SU-DHL-6 (cell line): ENCODE data around the gene ARHGAP35.

Source experiments
- H2AFZ ChIP-seq: fragments of 200-600 bp; sonication (generic); 2 replicates; pipeline ENCODE4 v1.6.1; 2014; ENCODE audit warnings: low read depth, mild to moderate bottlenecking, moderate library complexity, mixed read lengths, antibody characterized with exemption, low read length; ENCODE audit not compliant: severe bottlenecking
- H3F3A ChIP-seq: fragments of 200-600 bp; shearing (Covaris generic); 2 replicates; pipeline ENCODE4 v1.6.0; 2016; ENCODE audit warnings: antibody characterized with exemption, mild to moderate bottlenecking; ENCODE audit not compliant: insufficient read depth
- H3K27ac ChIP-seq: fragments of 200-600 bp; sonication (generic); 2 replicates; pipeline ENCODE4 v1.5.1; 2016; ENCODE audit warnings: low read depth, mild to moderate bottlenecking, low read length, moderate library complexity, mixed read lengths
- H3K27me3 ChIP-seq: fragments of 200-600 bp; sonication (generic), shearing (Covaris generic); 2 replicates; pipeline ENCODE4 v1.6.0; 2014; ENCODE audit warnings: mild to moderate bottlenecking, low read length
- H3K36me3 ChIP-seq: fragments of 200-600 bp; sonication (generic); 2 replicates; pipeline ENCODE4 v1.6.1; 2014; ENCODE audit warnings: mild to moderate bottlenecking, low read length, mixed read lengths
- H3K4me2 ChIP-seq: fragments of 300-600, 200-600 bp; shearing (Covaris generic), sonication (generic); 2 replicates; pipeline ENCODE4 v1.6.0; 2014; ENCODE audit warnings: low read length, low read depth, mild to moderate bottlenecking; ENCODE audit not compliant: poor library complexity, severe bottlenecking
- H3K4me3 ChIP-seq: fragments of 200-600 bp; sonication (generic); 2 replicates; pipeline ENCODE4 v1.5.1; 2014; ENCODE audit warnings: antibody characterized with exemption, low read length, mild to moderate bottlenecking, mixed read lengths; ENCODE audit not compliant: insufficient read depth, poor library complexity, severe bottlenecking
- H3K79me2 ChIP-seq: fragments of 200-600 bp; sonication (generic); 2 replicates; pipeline ENCODE4 v1.6.1; 2014; ENCODE audit warnings: mild to moderate bottlenecking, low read length, moderate library complexity; ENCODE audit not compliant: insufficient read depth
- H3K9ac ChIP-seq: fragments of 200-600 bp; sonication (generic); 2 replicates; pipeline ENCODE4 v1.7.0; 2014; ENCODE audit warnings: mild to moderate bottlenecking, low read length
- H3K9me2 ChIP-seq: fragments of 200-600 bp; sonication (generic); replicated peaks from 2 replicates; pipeline ENCODE4 v1.6.1; 2014; ENCODE audit warnings: low read length; ENCODE audit not compliant: insufficient read depth
- H3K9me3 ChIP-seq: fragments of 200-600 bp; sonication (generic); 2 replicates; pipeline ENCODE4 v1.6.1; 2014; ENCODE audit warnings: low read length, mixed read lengths; ENCODE audit not compliant: insufficient read depth
- H4K20me1 ChIP-seq: fragments of 200-600 bp; sonication (generic); 2 replicates; pipeline ENCODE4 v1.6.1; 2014; ENCODE audit warnings: low read depth, mild to moderate bottlenecking, antibody characterized with exemption, low read length, moderate library complexity, mixed read lengths
- EZH2phosphoT487 ChIP-seq: fragments of 200-600 bp; sonication (generic), shearing (Covaris generic); conservative IDR thresholded peaks from 2 replicates; pipeline ENCODE4 v1.6.1; 2018; ENCODE audit warnings: mild to moderate bottlenecking, antibody characterized with exemption, low read length, moderate library complexity, mixed read lengths
- TF ChIP-seq, protein P1 (sequence below): fragments of 200-600 bp; sonication (generic); IDR thresholded peaks from one replicate; pipeline ENCODE4 v1.5.1; 2017; ENCODE audit warnings: antibody characterized with exemption, mild to moderate bottlenecking, low read length, moderate library complexity; ENCODE audit not compliant: insufficient read depth, poor library complexity, severe bottlenecking

The ARHGAP35 gene

GRCh38 chr19:46860846-46861690 lies at the start of gene ARHGAP35:
TSS of gene ARHGAP35 (plus strand) at chr19:46860997. CDS start at chr19:46918676, 57,679 bp downstream.
- Histone ChIP-seq H3F3A (no peaks in the 10 kb centered on the region; the same call in 1 of the 2 replicates), H3K9me2 (no peaks in the 10 kb centered on the region), H3K4me3 (peak within 1 kb of the TSS; percentile 70), H3K27ac (peak within 1 kb of the TSS; percentile 91), H3K4me2 (peak within 1 kb of the TSS; percentile 71), H4K20me1 (peaks cover 8% of the 10 kb centered on the region; the same call in 1 of the 2 replicates), H3K27me3 (no peaks in the 10 kb centered on the region), H3K9ac (peak within 1 kb of the TSS; percentile 77), H3K36me3 (no peaks in the 10 kb centered on the region), H3K9me3 (no peaks in the 10 kb centered on the region), H2AFZ (peak within 1 kb of the TSS; percentile 3), H3K79me2 (peaks cover 48% of the 10 kb centered on the region)
- no peak for TF ChIP-seq EZH2phosphoT487
- TF ChIP-seq, protein P1, sequence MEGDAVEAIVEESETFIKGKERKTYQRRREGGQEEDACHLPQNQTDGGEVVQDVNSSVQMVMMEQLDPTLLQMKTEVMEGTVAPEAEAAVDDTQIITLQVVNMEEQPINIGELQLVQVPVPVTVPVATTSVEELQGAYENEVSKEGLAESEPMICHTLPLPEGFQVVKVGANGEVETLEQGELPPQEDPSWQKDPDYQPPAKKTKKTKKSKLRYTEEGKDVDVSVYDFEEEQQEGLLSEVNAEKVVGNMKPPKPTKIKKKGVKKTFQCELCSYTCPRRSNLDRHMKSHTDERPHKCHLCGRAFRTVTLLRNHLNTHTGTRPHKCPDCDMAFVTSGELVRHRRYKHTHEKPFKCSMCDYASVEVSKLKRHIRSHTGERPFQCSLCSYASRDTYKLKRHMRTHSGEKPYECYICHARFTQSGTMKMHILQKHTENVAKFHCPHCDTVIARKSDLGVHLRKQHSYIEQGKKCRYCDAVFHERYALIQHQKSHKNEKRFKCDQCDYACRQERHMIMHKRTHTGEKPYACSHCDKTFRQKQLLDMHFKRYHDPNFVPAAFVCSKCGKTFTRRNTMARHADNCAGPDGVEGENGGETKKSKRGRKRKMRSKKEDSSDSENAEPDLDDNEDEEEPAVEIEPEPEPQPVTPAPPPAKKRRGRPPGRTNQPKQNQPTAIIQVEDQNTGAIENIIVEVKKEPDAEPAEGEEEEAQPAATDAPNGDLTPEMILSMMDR: no peak

DNA sequence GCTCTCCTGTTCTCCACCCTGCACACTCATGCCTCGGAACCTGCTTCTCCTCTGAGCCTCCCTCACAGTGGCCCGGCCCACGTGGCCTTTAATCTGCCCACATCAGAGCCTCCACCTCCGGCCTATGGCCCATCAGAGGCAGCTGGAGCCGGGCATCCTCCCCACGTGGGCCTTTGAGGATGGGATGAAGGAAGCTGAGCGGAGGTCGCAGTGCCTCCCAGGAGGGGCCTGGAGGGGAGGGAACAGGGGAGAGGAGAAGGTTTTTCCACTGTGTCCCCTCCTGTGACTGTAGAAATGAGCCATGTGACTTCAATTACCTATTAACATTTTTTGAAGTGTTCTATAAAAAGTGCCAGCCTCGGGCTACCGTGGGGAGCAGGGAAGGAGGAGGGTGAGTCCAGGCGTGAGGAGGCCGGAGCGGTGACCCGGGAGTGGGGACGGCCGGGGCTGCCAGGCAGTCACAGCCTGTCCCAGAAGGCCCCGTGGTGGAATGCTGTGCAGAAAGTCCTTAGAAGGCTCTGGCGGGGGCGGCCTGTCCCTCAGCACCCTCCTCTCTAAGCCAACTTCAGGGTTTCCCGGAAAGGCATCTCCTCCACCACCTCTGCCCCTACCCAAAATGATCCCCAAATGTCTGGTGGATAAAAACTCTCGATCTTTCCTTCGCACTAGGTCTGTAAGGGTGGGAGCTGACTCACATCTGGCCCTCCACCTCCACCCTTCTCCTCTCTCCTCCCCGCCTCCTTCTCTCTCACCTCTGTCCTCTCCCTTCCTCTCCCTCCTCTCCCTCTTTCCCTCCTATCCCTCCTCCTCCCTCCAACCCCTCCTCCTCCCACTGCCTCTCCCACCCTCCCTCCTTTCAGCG lies 47.6 kb upstream of the ARHGAP35 start:
- Histone ChIP-seq H3K27me3 (no peaks in the 10 kb centered on the region), H3K36me3 (no peaks in the 10 kb centered on the region), H4K20me1 (no peaks in the 10 kb centered on the region), H3K9ac (no peak overlapping the region), H3K27ac (no peak overlapping the region), H3K4me3 (no peak overlapping the region), H3K79me2 (no peaks in the 10 kb centered on the region), H3K4me2 (no peak overlapping the region), H3F3A (no peaks in the 10 kb centered on the region), H2AFZ (no peak overlapping the region), H3K9me3 (no peaks in the 10 kb centered on the region), H3K9me2 (no peaks in the 10 kb centered on the region)
- no peak for TF ChIP-seq EZH2phosphoT487
- TF ChIP-seq, protein P1: no peak

- H3K36me3 ChIP-seq: no peaks in the 10 kb centered on the region
- no peaks in the 10 kb centered on the region for H3K27me3 ChIP-seq
- no peaks in the 10 kb centered on the region for H3K79me2 ChIP-seq
- TF ChIP-seq, protein P1: no peak
- TF ChIP-seq EZH2phosphoT487: no peak
- no peaks in the 10 kb centered on the region for H4K20me1 ChIP-seq
- no peaks in the 10 kb centered on the region for H3F3A ChIP-seq
- no peak overlapping the region for H3K27ac ChIP-seq
- H3K9me2 ChIP-seq: no peaks in the 10 kb centered on the region
- no peak overlapping the region for H3K9ac ChIP-seq
- H3K4me3 ChIP-seq: no peak overlapping the region
- no peak overlapping the region for H3K4me2 ChIP-seq
- no peaks in the 10 kb centered on the region for H3K9me3 ChIP-seq
- no peak overlapping the region for H2AFZ ChIP-seq
These were observed 46.9 kb upstream of the ARHGAP35 start for GRCh38 chr19:46813839-46814358.
